Measurements from ENCODE around the gene CPPED1. TPM values are rescaled to one million over a fixed set of nuclear protein-coding genes. Genes with fewer than 3 reads are reported as not detected.

The CPPED1 gene
- total RNA-seq, 1 donor = 40.0 TPM

- Histone ChIP-seq H3K9me3 (ENCODE audit: low read depth, low read length) (no peaks in the 10 kb centered on the region), H3K4me3 (ENCODE audit: low read length) (no peak overlapping the region), H3K4me1 (ENCODE audit: insufficient read depth, low read length) (no peaks in the 10 kb centered on the region), H3K27me3 (ENCODE audit: insufficient read depth, low read length) (no peaks in the 10 kb centered on the region)
Measured at GRCh38 chr16:12651765-12652512, 151.7 kb downstream of the CPPED1 start.

- Histone ChIP-seq H3K4me3 (ENCODE audit: low read length) (no peak overlapping the region), H3K4me1 (ENCODE audit: insufficient read depth, low read length) (no peaks in the 10 kb centered on the region), H3K27me3 (ENCODE audit: insufficient read depth, low read length) (no peaks in the 10 kb centered on the region), H3K9me3 (ENCODE audit: low read depth, low read length) (no peaks in the 10 kb centered on the region)
Measured at GRCh38 chr16:12649356-12649755, 154.3 kb downstream of the CPPED1 start.

GRCh38 chr16:12646490-12647274 is 157.0 kb downstream of the CPPED1 start:
- Histone ChIP-seq H3K27me3 (ENCODE audit: insufficient read depth, low read length) (no peaks in the 10 kb centered on the region), H3K4me1 (ENCODE audit: insufficient read depth, low read length) (no peaks in the 10 kb centered on the region), H3K4me3 (ENCODE audit: low read length) (no peak overlapping the region), H3K9me3 (ENCODE audit: low read depth, low read length) (no peaks in the 10 kb centered on the region)

GRCh38 chr16:12646098-12646489 is 157.6 kb downstream of the CPPED1 start:
- H3K4me3 ChIP-seq (ENCODE audit: low read length) = no peak overlapping the region
- no peaks in the 10 kb centered on the region for H3K27me3 ChIP-seq (ENCODE audit: insufficient read depth, low read length)
- no peaks in the 10 kb centered on the region for H3K9me3 ChIP-seq (ENCODE audit: low read depth, low read length)

GRCh38 chr16:12643034-12643455 is 160.6 kb downstream of the CPPED1 start:
- no peaks in the 10 kb centered on the region for H3K9me3 ChIP-seq (ENCODE audit: low read depth, low read length)
- no peaks in the 10 kb centered on the region for H3K27me3 ChIP-seq (ENCODE audit: insufficient read depth, low read length)
- H3K4me3 ChIP-seq (ENCODE audit: low read length) = no peak overlapping the region
- H3K4me1 ChIP-seq (ENCODE audit: insufficient read depth, low read length) = no peaks in the 10 kb centered on the region

More at GRCh38 chr16:12646098-12646489, 157.6 kb downstream of the CPPED1 start:
- H3K4me1 ChIP-seq (ENCODE audit: insufficient read depth, low read length) = no peaks in the 10 kb centered on the region

- no peaks in the 10 kb centered on the region for H3K4me1 ChIP-seq (ENCODE audit: insufficient read depth, low read length)
- no peak overlapping the region for H3K4me3 ChIP-seq (ENCODE audit: low read length)
- no peaks in the 10 kb centered on the region for H3K9me3 ChIP-seq (ENCODE audit: low read depth, low read length)
- no peaks in the 10 kb centered on the region for H3K27me3 ChIP-seq (ENCODE audit: insufficient read depth, low read length)
Measured at GRCh38 chr16:12639044-12639443, 164.6 kb downstream of the CPPED1 start.

- no peaks in the 10 kb centered on the region for H3K27me3 ChIP-seq (ENCODE audit: insufficient read depth, low read length)
- no peaks in the 10 kb centered on the region for H3K4me1 ChIP-seq (ENCODE audit: insufficient read depth, low read length)
- no peaks in the 10 kb centered on the region for H3K9me3 ChIP-seq (ENCODE audit: low read depth, low read length)
- no peak overlapping the region for H3K4me3 ChIP-seq (ENCODE audit: low read length)
Measured at GRCh38 chr16:12637002-12637401, 166.7 kb downstream of the CPPED1 start.

GRCh38 chr16:12629271-12629670 is 174.4 kb downstream of the CPPED1 start:
- Histone ChIP-seq H3K27me3 (ENCODE audit: insufficient read depth, low read length) (no peaks in the 10 kb centered on the region), H3K9me3 (ENCODE audit: low read depth, low read length) (no peaks in the 10 kb centered on the region), H3K4me3 (ENCODE audit: low read length) (no peak overlapping the region), H3K4me1 (ENCODE audit: insufficient read depth, low read length) (no peaks in the 10 kb centered on the region)

GRCh38 chr16:12628536-12628935 is 175.2 kb downstream of the CPPED1 start:
- H3K27me3 ChIP-seq (ENCODE audit: insufficient read depth, low read length) = no peaks in the 10 kb centered on the region
- H3K4me3 ChIP-seq (ENCODE audit: low read length) = no peak overlapping the region
- no peaks in the 10 kb centered on the region for H3K9me3 ChIP-seq (ENCODE audit: low read depth, low read length)
- H3K4me1 ChIP-seq (ENCODE audit: insufficient read depth, low read length) = no peaks in the 10 kb centered on the region

- Histone ChIP-seq H3K9me3 (ENCODE audit: low read depth, low read length) (no peaks in the 10 kb centered on the region), H3K4me3 (ENCODE audit: low read length) (no peak overlapping the region), H3K27me3 (ENCODE audit: insufficient read depth, low read length) (no peaks in the 10 kb centered on the region), H3K4me1 (ENCODE audit: insufficient read depth, low read length) (no peaks in the 10 kb centered on the region)
Measured at GRCh38 chr16:12627394-12627793, 176.3 kb downstream of the CPPED1 start.

GRCh38 chr16:12626411-12626810 is 177.3 kb downstream of the CPPED1 start:
- Histone ChIP-seq H3K9me3 (ENCODE audit: low read depth, low read length) (no peaks in the 10 kb centered on the region), H3K4me1 (ENCODE audit: insufficient read depth, low read length) (no peaks in the 10 kb centered on the region), H3K27me3 (ENCODE audit: insufficient read depth, low read length) (no peaks in the 10 kb centered on the region), H3K4me3 (ENCODE audit: low read length) (no peak overlapping the region)

- Histone ChIP-seq H3K4me1 (ENCODE audit: insufficient read depth, low read length) (no peaks in the 10 kb centered on the region), H3K4me3 (ENCODE audit: low read length) (no peak overlapping the region), H3K9me3 (ENCODE audit: low read depth, low read length) (no peaks in the 10 kb centered on the region), H3K27me3 (ENCODE audit: insufficient read depth, low read length) (no peaks in the 10 kb centered on the region)
Measured at GRCh38 chr16:12625716-12626115, 178.0 kb downstream of the CPPED1 start.

GRCh38 chr16:12625068-12625467 is 178.6 kb downstream of the CPPED1 start:
- no peak overlapping the region for H3K4me3 ChIP-seq (ENCODE audit: low read length)
- no peaks in the 10 kb centered on the region for H3K4me1 ChIP-seq (ENCODE audit: insufficient read depth, low read length)
- H3K27me3 ChIP-seq (ENCODE audit: insufficient read depth, low read length) = no peaks in the 10 kb centered on the region
- no peaks in the 10 kb centered on the region for H3K9me3 ChIP-seq (ENCODE audit: low read depth, low read length)

- H3K4me3 ChIP-seq (ENCODE audit: low read length) = no peak overlapping the region
- H3K9me3 ChIP-seq (ENCODE audit: low read depth, low read length) = no peaks in the 10 kb centered on the region
- H3K27me3 ChIP-seq (ENCODE audit: insufficient read depth, low read length) = no peaks in the 10 kb centered on the region
- H3K4me1 ChIP-seq (ENCODE audit: insufficient read depth, low read length) = no peaks in the 10 kb centered on the region
Measured at GRCh38 chr16:12620150-12620549, 183.5 kb downstream of the CPPED1 start.

GRCh38 chr16:12618515-12618914 is 185.2 kb downstream of the CPPED1 start:
- no peaks in the 10 kb centered on the region for H3K9me3 ChIP-seq (ENCODE audit: low read depth, low read length)
- H3K27me3 ChIP-seq (ENCODE audit: insufficient read depth, low read length) = peaks cover 2% of the 10 kb centered on the region
- H3K4me1 ChIP-seq (ENCODE audit: insufficient read depth, low read length) = no peaks in the 10 kb centered on the region

More at GRCh38 chr16:12618515-12618914, 185.2 kb downstream of the CPPED1 start:
- no peak overlapping the region for H3K4me3 ChIP-seq (ENCODE audit: low read length)

Data from mononuclear cell (primary cell).